Adipose tissue (tissue), 3 donors: Measurements from ENCODE around the gene VIL1. TPM values are rescaled to one million over a fixed set of nuclear protein-coding genes. Genes with fewer than 3 reads are reported as not detected.

Experiments used
- H3K27ac ChIP-seq: one replicate; pipeline ENCODE4 v1.5.1; 2013; ENCODE audit warnings: low read depth, low read length
- WGBS, 3 donors: extraction: QIAGEN DNeasy Blood & Tissue Kit; methylation state at CpG; one replicate each; pipeline ENCODE4 v1.1.7; 2013; 5-methylcytosine and 5-hydroxymethylcytosine counted together
- polyA plus RNA-seq, 3 donors: library from polyadenylated mRNA; stranded (reverse); fragments of 200-250 nt; gene quantifications; one replicate each; pipeline ENCODE4 v1.2.3, GENCODE V29; 2013
- donor health status: healthy with polysubstance abuse.
- donor health status: Bipolar disorder and iron deficiency.
- donor health status: healthy.

The VIL1 gene
- polyA plus RNA-seq, 3 donors = 0.15 to 9.2 TPM; not detected in 1

- H3K27ac ChIP-seq = no peak overlapping the region
- WGBS, 3 donors = 61 to 78% (median 72%) methylated on average over 9 of the region's 9 CpGs
Observed at GRCh38 chr2:218429911-218430692, 11.2 kb downstream of the VIL1 start.

- 92 to 95% (median 92%) methylated on average over 11 of the region's 11 CpGs for WGBS, 3 donors
- no peak overlapping the region for H3K27ac ChIP-seq
Observed at GRCh38 chr2:218430721-218431120, 11.8 kb downstream of the VIL1 start.

GRCh38 chr2:218431878-218432277 lies 13.0 kb downstream of the VIL1 start:
- H3K27ac ChIP-seq = no peak overlapping the region
- 83 to 95% (median 94%) methylated on average over 10 of the region's 10 CpGs for WGBS, 3 donors

- H3K27ac ChIP-seq = no peak overlapping the region
- WGBS, 3 donors = 92 to 95% (median 92%) methylated on average over 8 of the region's 8 CpGs
Observed at GRCh38 chr2:218432676-218433365, 13.9 kb downstream of the VIL1 start.

- no peak overlapping the region for H3K27ac ChIP-seq
- 89 to 92% (median 92%) methylated on average over 9 of the region's 9 CpGs for WGBS, 3 donors
Observed at GRCh38 chr2:218434456-218434855, 15.5 kb downstream of the VIL1 start.

- H3K27ac ChIP-seq = no peak overlapping the region
- WGBS, 3 donors = 91 to 94% (median 94%) methylated on average over 11 of the region's 11 CpGs
Observed at GRCh38 chr2:218435003-218435982, 16.4 kb downstream of the VIL1 start.

GRCh38 chr2:218436992-218437391 lies 18.1 kb downstream of the VIL1 start:
- no peak overlapping the region for H3K27ac ChIP-seq
- 84 to 91% (median 84%) methylated on average over 5 of the region's 5 CpGs for whole genome bisulfite sequencing, 3 donors

- 92 to 100% (median 92%) methylated on average over 1 of the region's 1 CpG for WGBS, 3 donors
- no peak overlapping the region for H3K27ac ChIP-seq
Observed at GRCh38 chr2:218437969-218438368, 19.0 kb downstream of the VIL1 start.

GRCh38 chr2:218438596-218438995 lies 19.7 kb downstream of the VIL1 start:
- no peak overlapping the region for H3K27ac ChIP-seq
- WGBS, 3 donors = 68 to 86% (median 72%) methylated on average over 4 of the region's 4 CpGs

- 96 to 98% (median 98%) methylated on average over 7 of the region's 7 CpGs for WGBS, 3 donors
- H3K27ac ChIP-seq = no peak overlapping the region
Observed at GRCh38 chr2:218444692-218445357, 25.9 kb downstream of the VIL1 start.

GRCh38 chr2:218445602-218446001 lies 26.7 kb downstream of the VIL1 start:
- no peak overlapping the region for H3K27ac ChIP-seq

- WGBS, 3 donors = 69 to 99% (median 97%) methylated on average over 6 of the region's 6 CpGs
- H3K27ac ChIP-seq = no peak overlapping the region
Observed at GRCh38 chr2:218446547-218446946, 27.6 kb downstream of the VIL1 start.

GRCh38 chr2:218447072-218447471 lies 28.1 kb downstream of the VIL1 start:
- WGBS, 3 donors = 98 to 100% (median 98%) methylated on average over 2 of the region's 2 CpGs
- H3K27ac ChIP-seq = no peak overlapping the region

- H3K27ac ChIP-seq = no peak overlapping the region
- 55 to 57% (median 57%) methylated on average over 3 of the region's 3 CpGs for WGBS, 3 donors
Observed at GRCh38 chr2:218448934-218449333, 30.0 kb downstream of the VIL1 start.

GRCh38 chr2:218452079-218452478 lies 33.2 kb downstream of the VIL1 start:
- no peak overlapping the region for H3K27ac ChIP-seq
- 62 to 74% (median 65%) methylated on average over 1 of the region's 1 CpG for whole genome bisulfite sequencing, 3 donors

GRCh38 chr2:218456849-218457248 lies 37.9 kb downstream of the VIL1 start:
- H3K27ac ChIP-seq = no peak overlapping the region
- 88 to 94% (median 90%) methylated on average over 3 of the region's 3 CpGs for WGBS, 3 donors

GRCh38 chr2:218458598-218458997 lies 39.7 kb downstream of the VIL1 start:
- no peak overlapping the region for H3K27ac ChIP-seq
- 80 to 85% (median 82%) methylated on average over 1 of the region's 1 CpG for WGBS, 3 donors

GRCh38 chr2:218465987-218466633 lies 47.2 kb downstream of the VIL1 start:
- no peak overlapping the region for H3K27ac ChIP-seq
- 31 to 36% (median 35%) methylated on average over 3 of the region's 3 CpGs for WGBS, 3 donors
